ENCODE measurements around the gene GPR17. TPM values are rescaled to one million over a fixed set of nuclear protein-coding genes. Genes with fewer than 3 reads are reported as not detected.

The GPR17 gene
- total and polyA plus RNA-seq, 8 donors: 0.35 to 1.9 TPM; not detected in 6

- 71 to 76% methylated on average over 14 of the region's 14 CpGs for WGBS, 2 donors
- ATAC-seq (no peak), DNase-seq (no peak), FAIRE-seq (no peak)
- H3K36me3 ChIP-seq: no peaks in the 10 kb centered on the region
- H3K4me3 ChIP-seq: no peak overlapping the region
- TF ChIP-seq CTCF (IDR thresholded peaks at IDR 0.05): no peak
- intact Hi-C loops (cut with DNase I): no loop called here
- no peak overlapping the region for H3K27ac ChIP-seq
- H3K9me3 ChIP-seq: no peaks in the 10 kb centered on the region
- H3K4me1 ChIP-seq: no peaks in the 10 kb centered on the region
- peaks cover 0 to 3% (median 0%) of the 10 kb centered on the region in 4 donors for H3K27me3 ChIP-seq
Measured at GRCh38 chr2:127659408-127660290, 13.7 kb downstream of the GPR17 start.

- no peaks in the 10 kb centered on the region for H3K4me1 ChIP-seq
- peaks cover 0 to 3% (median 0%) of the 10 kb centered on the region in 4 donors for H3K27me3 ChIP-seq
- no peak for TF ChIP-seq CTCF (IDR thresholded peaks at IDR 0.05)
- no peaks in the 10 kb centered on the region for H3K9me3 ChIP-seq
- H3K27ac ChIP-seq: no peak overlapping the region
- intact Hi-C loops (cut with DNase I): no loop called here
- FAIRE-seq (no peak), DNase-seq (no peak), ATAC-seq (no peak)
- WGBS, 2 donors: 83 to 89% methylated on average over 10 of the region's 10 CpGs
- H3K4me3 ChIP-seq: no peak overlapping the region
- no peaks in the 10 kb centered on the region for H3K36me3 ChIP-seq
Measured at GRCh38 chr2:127660291-127660578, 14.3 kb downstream of the GPR17 start.

- Histone ChIP-seq H3K36me3 (no peaks in the 10 kb centered on the region), H3K27me3 (peaks cover 0 to 3% (median 0%) of the 10 kb centered on the region in 4 donors), H3K4me3 (no peak overlapping the region), H3K27ac (no peak overlapping the region), H3K4me1 (no peaks in the 10 kb centered on the region), H3K9me3 (no peaks in the 10 kb centered on the region)
- FAIRE-seq (no peak), ATAC-seq (peak in 1 of 4 donors; percentile 9), DNase-seq (peak in 1 of 6 donors; percentile 33)
- intact Hi-C loops (cut with DNase I): no loop called here
- no peak for TF ChIP-seq CTCF (IDR thresholded peaks at IDR 0.05)
- WGBS, 2 donors: 82 to 86% methylated on average over 14 of the region's 14 CpGs
Measured at GRCh38 chr2:127661072-127661649, 15.2 kb downstream of the GPR17 start.

GRCh38 chr2:127661949-127662510, 16.1 kb downstream of the GPR17 start:
- 56 to 62% methylated on average over 9 of the region's 9 CpGs for WGBS, 2 donors
- no peaks in the 10 kb centered on the region for H3K9me3 ChIP-seq
- H3K4me1 ChIP-seq: no peaks in the 10 kb centered on the region
- DNase-seq (peak in 1 of 6 donors; percentile 29), FAIRE-seq (no peak), ATAC-seq (no peak)
- H3K27me3 ChIP-seq: peaks cover 0 to 3% (median 0%) of the 10 kb centered on the region in 4 donors
- H3K36me3 ChIP-seq: no peaks in the 10 kb centered on the region
- TF ChIP-seq CTCF (IDR thresholded peaks at IDR 0.05): no peak
- no peak overlapping the region for H3K27ac ChIP-seq
- H3K4me3 ChIP-seq: no peak overlapping the region
- intact Hi-C loops (cut with DNase I): no loop called here
